ENCODE data around the gene FIGNL2.

DNA sequence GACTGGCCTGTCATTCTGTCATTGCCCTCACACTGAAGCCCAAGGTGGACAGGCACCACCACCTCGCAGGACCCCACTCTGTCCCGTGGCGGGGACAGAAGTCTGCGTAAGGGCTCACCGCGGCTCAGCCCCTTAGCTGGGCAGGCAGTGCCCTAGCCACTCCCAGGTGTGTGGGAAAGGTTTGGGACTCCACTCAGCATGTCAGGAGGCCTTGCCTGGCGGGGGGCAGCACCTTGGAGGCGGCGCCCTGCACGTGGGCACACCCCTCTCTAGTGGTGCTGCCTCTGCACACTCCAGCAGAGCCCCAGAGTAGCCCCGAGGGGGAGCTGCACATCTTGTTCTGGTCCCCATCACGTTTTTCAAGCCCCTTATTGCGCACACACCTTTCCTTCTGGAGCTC lies 35.6 kb downstream of the FIGNL2 start:
- TF ChIP-seq NR2F6 (CRISPR knock-in tag; IDR thresholded peaks at IDR 0.05) (no peak), TAF1 (IDR thresholded peaks at IDR 0.05; ENCODE audit: control insufficient read depth, extremely low read depth, insufficient read depth, low read length, severe bottlenecking) (no peak), EZH2 (IDR thresholded peaks at IDR 0.05; ENCODE audit: borderline replicate concordance, low read depth, low read length) (no peak), NFYB (IDR thresholded peaks at IDR 0.05; ENCODE audit: extremely low read depth, insufficient read length) (no peak), POLR2AphosphoS5 (IDR thresholded peaks at IDR 0.05; ENCODE audit: control insufficient read depth, insufficient read depth, low read depth, low read length) (no peak), CEBPG (CRISPR knock-in tag; IDR thresholded peaks at IDR 0.05) (no peak), CEBPG (tag; conservative IDR thresholded peaks at IDR 0.05 in 1 of 2, IDR thresholded peaks at IDR 0.05 in 1 of 2) (no peak), NCOR1 (IDR thresholded peaks at IDR 0.05) (no peak), ESRRA (IDR thresholded peaks at IDR 0.05; ENCODE audit: borderline replicate concordance, low read depth) (no peak), SMAD2 (IDR thresholded peaks at IDR 0.05; ENCODE audit: low read depth, low read length) (no peak), POLR2A (conservative IDR thresholded peaks at IDR 0.05) (no peak)
- TF ChIP-seq, protein P1, sequence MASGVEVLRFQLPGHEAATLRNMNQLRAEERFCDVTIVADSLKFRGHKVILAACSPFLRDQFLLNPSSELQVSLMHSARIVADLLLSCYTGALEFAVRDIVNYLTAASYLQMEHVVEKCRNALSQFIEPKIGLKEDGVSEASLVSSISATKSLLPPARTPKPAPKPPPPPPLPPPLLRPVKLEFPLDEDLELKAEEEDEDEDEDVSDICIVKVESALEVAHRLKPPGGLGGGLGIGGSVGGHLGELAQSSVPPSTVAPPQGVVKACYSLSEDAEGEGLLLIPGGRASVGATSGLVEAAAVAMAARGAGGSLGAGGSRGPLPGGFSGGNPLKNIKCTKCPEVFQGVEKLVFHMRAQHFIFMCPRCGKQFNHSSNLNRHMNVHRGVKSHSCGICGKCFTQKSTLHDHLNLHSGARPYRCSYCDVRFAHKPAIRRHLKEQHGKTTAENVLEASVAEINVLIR (CRISPR knock-in tag; IDR thresholded peaks at IDR 0.05) = no peak
- TF ChIP-seq, protein P2, sequence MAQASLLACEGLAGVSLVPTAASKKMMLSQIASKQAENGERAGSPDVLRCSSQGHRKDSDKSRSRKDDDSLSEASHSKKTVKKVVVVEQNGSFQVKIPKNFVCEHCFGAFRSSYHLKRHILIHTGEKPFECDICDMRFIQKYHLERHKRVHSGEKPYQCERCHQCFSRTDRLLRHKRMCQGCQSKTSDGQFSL (CRISPR knock-in tag; IDR thresholded peaks at IDR 0.05) = no peak
- TF ChIP-seq, protein P2 (tag; IDR thresholded peaks at IDR 0.05) = no peak
- TF ChIP-seq, protein P3, sequence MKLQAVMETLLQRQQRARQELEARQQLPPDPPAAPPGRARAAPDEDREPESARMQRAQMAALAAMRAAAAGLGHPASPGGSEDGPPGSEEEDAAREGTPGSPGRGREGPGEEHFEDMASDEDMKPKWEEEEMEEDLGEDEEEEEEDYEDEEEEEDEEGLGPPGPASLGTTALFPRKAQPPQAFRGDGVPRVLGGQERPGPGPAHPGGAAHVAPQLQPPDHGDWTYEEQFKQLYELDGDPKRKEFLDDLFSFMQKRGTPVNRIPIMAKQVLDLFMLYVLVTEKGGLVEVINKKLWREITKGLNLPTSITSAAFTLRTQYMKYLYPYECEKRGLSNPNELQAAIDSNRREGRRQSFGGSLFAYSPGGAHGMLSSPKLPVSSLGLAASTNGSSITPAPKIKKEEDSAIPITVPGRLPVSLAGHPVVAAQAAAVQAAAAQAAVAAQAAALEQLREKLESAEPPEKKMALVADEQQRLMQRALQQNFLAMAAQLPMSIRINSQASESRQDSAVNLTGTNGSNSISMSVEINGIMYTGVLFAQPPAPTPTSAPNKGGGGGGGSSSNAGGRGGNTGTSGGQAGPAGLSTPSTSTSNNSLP (IDR thresholded peaks at IDR 0.05; ENCODE audit: borderline replicate concordance, low read depth, low read length) = no peak

All from K562 (cell line).